Hematopoietic multipotent progenitor cell treated with erythropoietin and hydrocortisone succinate and interleukin-3 and kit ligand, for 17 days (in vitro differentiated cells): ENCODE results near the gene GPHA2.

Source experiments
- DNase-seq: peaks from one replicate; pipeline ENCODE4 v3.0.0-alpha.2; 2015; ENCODE audit warnings: low spot score

GPHA2 gene

GRCh38 chr11:64910451-64911093 lies 25.1 kb downstream of the GPHA2 start:
- no peak for DNase-seq

DNA sequence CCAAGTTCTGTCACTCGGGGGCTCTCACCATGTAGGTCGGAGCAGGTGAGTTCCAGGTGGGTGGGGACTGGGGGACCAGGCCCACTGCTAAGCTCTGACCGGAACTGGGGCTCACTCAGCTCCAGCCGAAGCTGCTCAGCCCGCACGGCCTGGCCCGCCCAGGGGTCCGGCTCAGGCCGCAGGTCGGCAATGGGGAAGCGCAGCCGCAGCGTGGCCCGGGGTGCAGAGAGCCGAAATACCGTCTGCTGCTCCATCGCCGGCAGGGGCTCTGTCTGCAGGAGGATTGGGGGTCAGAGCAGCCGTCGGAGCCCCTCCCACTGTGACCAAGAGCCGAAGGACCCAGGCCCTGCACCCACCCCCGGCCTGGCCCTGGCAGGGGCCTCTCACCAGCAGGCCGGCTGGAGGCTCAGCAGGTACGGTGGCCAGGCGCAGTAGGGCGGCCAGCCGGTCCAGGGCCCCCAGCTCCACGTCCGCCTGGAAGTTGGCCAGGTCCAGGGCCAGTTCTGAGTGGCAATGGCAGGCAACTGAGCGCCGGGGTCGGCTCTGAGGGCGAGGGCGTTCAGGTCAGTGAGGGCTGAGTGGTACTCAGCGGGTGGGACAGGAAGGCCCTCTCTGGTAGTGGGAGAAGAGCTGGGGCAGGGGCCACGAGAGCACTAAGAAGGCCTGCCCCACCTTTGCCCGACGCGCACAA lies 25.9 kb downstream of the GPHA2 start:
- no peak for DNase-seq

DNA sequence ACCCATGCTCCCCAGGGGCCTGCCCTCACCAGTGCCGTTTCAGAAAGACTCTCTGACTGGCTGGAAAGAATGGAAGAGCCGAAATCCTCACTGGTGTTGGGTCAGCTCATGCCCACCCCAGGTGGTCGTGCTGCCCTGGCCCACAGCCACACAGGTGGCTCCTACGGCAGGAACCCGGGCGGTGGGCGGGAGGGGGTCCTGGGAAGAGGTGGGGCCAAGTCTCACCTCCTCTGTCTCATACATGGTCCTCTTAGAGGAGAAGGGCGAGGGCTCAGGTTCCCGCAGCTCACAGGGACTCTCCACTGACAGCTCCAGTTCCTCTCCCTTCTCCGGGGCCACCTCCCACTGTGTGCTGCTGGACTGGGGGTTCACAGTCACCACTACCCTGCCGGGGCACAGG lies 26.9 kb downstream of the GPHA2 start:
- no peak for DNase-seq

DNA sequence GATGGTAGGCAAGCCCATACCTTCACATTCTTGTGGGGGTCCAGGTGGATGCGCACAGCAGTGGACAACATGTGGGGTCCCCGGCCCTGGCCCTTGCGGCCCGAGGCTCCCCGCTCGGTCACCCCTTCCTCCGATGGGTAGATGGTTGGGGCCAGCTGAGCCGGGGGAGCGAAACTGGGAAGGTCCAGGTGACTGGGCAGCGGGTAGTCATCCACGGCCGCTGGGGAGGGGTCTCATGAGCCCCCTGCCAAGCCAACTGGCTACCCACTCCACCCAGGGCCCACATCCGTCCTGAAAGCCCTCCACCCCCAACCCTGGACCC lies 29.4 kb downstream of the GPHA2 start:
- DNase-seq: no peak

DNA sequence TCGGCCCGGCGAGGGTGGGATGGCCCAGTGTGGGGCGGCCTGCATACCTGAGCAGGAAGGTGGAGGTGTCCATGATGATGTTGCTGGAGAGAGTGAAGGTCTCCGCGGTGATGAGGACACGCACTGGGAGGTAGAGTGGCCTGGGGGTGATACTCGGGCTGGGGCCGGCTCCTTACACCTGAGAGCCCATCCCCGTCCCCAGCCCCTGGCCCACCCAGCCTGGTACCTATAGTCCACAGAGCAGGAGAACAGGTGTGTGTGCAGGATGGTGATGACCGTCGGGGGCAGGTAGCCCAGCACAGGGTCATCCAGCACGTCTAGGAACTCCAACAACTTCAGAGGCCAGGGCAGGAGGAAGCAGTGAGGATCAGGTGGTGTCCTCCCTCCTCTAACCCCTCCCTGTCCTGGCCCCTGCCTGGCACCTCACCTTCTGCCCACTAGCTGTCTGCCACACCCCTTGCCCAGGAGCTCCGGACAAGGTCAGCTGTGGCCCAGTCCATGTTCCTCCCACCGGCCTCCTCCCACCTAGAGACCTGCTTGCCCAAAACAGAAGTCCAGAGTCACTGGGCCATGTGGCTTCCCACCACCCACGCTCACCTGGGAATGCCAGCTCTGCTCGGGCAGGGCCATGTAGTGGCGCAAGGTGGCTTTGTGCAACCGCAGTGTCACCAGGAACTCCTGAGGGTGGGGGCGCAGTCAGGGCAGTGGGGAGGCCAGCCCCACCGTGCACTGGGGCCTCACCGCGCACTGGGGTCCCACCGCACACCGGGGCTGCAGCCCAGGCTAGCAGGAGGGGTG lies 30.0 kb downstream of the GPHA2 start:
- no peak for DNase-seq

DNA sequence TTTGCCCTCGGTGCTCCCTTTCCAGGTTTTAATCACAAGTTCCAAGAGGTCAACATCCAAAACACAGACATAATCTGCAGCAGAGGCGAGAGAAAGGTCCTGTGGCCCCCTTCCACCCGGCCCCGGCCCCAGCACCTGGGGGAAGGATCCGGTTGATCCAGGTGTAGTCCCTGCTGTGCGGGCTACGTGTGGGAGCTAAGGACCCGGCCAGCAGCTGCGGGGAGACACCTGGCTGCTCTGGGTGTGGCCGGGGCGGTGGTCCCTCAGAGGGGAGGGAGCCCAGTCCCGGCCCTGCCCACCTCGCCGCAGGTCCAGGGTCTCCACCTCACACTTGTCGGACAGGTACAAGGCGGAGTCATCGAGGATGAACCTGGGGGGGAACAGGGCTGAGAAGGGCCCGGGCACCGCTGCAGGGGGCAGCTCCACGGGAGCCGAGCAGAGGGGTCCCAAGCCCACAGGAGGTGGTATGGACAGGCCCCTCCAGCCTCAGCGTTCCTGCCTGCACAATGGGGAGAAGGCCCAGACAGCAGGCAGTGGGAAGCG lies 32.3 kb downstream of the GPHA2 start:
- no peak for DNase-seq

- DNase-seq: no peak
Observed at GRCh38 chr11:64902102-64902900, 33.4 kb downstream of the GPHA2 start.

DNA sequence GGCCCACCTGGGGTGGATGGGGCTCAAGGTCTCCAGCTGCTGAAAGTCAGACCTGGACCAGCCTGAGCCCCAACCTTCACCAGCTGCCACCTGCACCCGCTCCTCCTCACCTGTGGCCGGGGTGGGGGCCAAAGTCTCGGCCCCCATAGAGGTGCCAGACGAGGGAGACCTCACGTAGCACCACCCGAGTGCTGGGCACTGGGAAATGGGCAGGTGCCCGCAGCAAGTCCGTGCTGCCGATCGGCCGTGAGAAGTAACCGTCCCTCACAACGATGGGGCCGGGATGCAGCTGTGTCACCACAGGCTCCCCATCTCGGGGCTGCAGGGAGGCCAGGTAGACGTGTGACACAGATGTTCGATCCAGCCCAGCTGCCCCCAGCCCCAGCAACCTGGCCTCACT lies 34.9 kb downstream of the GPHA2 start:
- DNase-seq: no peak

DNA sequence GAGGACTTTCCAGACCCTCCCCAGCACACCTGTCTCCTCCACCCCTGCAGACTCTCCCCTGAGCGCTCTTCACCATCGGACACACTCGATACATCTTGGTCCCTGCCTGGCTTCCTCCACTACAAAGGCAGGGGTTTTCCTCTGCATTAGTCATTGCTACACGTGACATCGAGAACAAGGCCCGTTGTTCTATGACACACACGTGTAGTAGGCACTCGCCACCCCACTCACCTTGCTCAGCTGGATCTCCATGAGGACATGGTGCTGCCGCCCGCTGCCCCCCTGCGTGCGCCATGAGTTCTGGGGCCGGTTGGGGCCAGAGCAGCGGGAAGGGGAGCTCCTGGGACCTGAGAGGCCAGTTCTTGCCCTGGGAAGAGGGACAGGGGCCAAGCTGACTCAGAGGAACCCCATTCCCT lies 35.4 kb downstream of the GPHA2 start:
- no peak for DNase-seq

- DNase-seq: no peak
Observed at GRCh38 chr11:64898541-64898940, 37.2 kb downstream of the GPHA2 start.

DNA sequence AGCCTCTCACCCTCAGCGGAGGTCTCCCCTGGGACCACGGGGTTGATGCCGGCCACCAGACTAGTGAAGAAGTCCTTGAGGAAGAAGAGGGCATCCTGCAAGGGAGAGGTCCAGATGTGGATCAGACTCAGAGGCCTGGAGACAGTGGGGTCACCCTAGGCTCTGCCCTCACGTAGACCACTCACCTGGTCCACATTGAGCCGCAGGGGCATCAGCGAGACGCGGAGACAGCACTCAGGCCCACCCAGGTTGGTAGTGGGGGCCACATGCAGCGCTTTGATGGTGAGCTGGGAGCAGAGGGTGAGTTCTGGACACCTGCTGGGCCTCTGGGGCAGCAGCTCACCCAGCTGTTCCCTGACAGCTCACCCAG lies 37.6 kb downstream of the GPHA2 start:
- no peak for DNase-seq

- no peak for DNase-seq
Observed at GRCh38 chr11:64897381-64898075, 38.2 kb downstream of the GPHA2 start.

- DNase-seq: no peak
Observed at GRCh38 chr11:64896448-64897022, 39.2 kb downstream of the GPHA2 start.

GRCh38 chr11:64894812-64895452 lies 40.8 kb downstream of the GPHA2 start:
- no peak for DNase-seq

GRCh38 chr11:64894070-64894811 lies 41.5 kb downstream of the GPHA2 start:
- peak; percentile 90 for DNase-seq

DNA sequence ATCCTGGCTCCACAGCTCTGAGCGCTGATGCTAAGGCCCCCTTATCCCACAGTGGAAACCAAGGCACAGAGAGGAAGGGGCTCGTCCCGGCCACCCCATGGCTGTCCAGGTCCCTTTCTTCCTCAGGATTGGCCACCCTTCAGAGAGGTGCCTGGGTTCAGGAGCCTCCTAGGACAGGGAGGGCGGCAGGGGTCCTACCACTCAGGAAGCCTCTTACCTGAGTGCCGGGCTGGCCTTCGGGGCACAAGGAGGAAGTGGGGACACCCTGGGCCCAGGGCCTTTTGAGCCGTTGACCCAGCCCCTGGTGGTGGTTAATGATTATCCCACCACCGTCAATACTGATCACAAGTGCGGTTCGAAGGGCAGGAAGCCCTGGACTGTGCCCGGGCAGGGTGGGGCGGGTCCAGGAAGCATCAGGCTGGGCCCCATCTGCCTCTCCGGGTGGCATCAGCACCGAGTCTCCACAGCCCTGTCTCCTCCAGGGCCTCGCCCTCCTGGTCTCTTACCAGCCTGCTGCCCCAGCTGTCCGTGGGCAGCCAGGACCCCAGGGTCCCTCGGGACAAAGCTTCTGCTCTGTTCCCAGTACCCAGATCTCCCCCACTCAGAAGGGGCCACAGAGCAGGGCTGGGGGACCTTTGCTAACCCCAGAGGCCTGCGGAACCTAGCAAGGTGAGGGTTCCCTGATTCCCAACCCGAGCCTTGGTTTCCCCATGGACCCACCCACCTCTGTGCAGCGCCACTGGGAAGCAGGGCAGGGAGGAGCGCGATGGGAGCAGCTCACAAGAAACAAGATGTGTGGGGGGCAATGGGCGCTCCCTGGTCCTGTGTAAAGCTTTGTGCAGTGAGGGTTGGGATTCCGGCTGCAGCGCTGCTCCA lies 42.3 kb downstream of the GPHA2 start:
- DNase-seq: peak; percentile 23

- DNase-seq: no peak
Observed at GRCh38 chr11:64892838-64893193, 42.9 kb downstream of the GPHA2 start.

DNA sequence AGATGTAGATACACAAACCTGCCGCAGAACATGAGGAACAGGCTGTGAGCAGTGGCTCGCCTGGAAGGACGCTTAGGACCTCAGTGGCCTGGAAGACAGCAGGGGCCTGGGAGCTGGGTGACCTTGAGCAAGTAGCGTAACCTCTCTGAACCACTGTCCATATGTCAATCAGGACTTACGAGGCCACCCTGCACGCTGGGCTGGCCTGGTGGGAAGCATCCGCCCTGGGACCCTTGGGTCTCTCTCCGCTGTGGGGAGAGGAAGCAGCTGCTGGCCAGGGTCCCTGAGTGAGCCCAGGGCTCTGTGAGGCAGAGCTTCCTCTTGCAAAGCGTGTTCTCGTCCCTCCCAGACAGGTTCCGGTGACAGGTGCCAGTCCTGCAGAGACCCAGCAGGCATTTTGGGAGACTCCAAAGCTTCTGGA lies 43.3 kb downstream of the GPHA2 start:
- no peak for DNase-seq

DNA sequence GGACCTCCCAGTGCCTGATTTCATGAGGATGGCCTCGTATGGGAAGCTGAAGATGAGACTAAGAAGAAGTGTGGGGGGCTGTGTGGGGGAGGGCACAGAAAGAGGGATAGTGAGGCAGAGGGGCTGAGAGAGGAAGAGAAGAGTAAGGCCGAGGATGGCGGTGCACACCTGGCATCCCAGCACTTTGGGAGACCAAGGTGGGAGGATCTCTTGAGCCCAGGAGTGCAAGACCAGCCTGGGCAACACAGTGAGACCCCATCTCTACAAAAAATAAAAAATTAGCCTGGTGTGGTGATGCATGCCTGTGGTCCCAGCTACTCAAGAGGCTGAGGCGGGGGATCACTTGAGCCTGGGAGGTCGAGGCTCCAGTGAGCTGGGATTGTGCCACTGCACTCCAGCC lies 43.8 kb downstream of the GPHA2 start:
- DNase-seq: no peak
